Bronchial epithelial cell (primary cell): ENCODE measurements around the gene GTF2F2. TPM values are rescaled to one million over a fixed set of nuclear protein-coding genes. Genes with fewer than 3 reads are reported as not detected.

ENCODE experiments used
- DNase-seq: peaks from one replicate; pipeline ENCODE4 v3.0.0-alpha.2; 2010; ENCODE audit warnings: low read depth
- FAIRE-seq: peaks from 2 replicates; lab custom pipeline; 2011; peaks lifted over from hg19 to GRCh38; lab: Jason Lieb, UNC
- H3K27me3 ChIP-seq: 2 replicates; pipeline ENCODE4 v1.5.1; 2011; ENCODE audit warnings: low read length; ENCODE audit not compliant: control insufficient read depth, insufficient read depth
- H3K36me3 ChIP-seq: 2 replicates; pipeline ENCODE4 v1.5.1; 2011; ENCODE audit warnings: low read length; ENCODE audit not compliant: control insufficient read depth, insufficient read depth
- H3K4me3 ChIP-seq: 2 replicates; pipeline ENCODE4 v1.5.1; 2011; ENCODE audit warnings: mild to moderate bottlenecking, low read depth, low read length, control low read depth
- CTCF ChIP-seq: IDR thresholded peaks from 2 replicates; pipeline ENCODE4 v1.5.1; 2011; ENCODE audit warnings: mild to moderate bottlenecking, moderate library complexity, low read length, control low read depth, inconsistent platforms; ENCODE audit not compliant: insufficient read depth, severe bottlenecking
- total RNA-seq: library from RNA; depleted of rRNA; stranded (reverse); fragments of >200 nt; gene quantifications from 2 replicates; pipeline ENCODE4 v1.2.1, GENCODE V29; 2014

Gene GTF2F2
- total RNA-seq, 1 donor from 2014 or later, result 42.4 TPM

- Histone ChIP-seq H3K27me3 (no peaks in the 10 kb centered on the region), H3K4me3 (no peak overlapping the region), H3K36me3 (no peaks in the 10 kb centered on the region)
- FAIRE-seq (no peak), DNase-seq (no peak)
- TF ChIP-seq CTCF, result no peak
These were observed 178.9 kb downstream of the GTF2F2 start for GRCh38 chr13:45299194-45299593.

- no peaks in the 10 kb centered on the region for H3K36me3 ChIP-seq
- DNase-seq, result no peak
- FAIRE-seq, result no peak
- no peak overlapping the region for H3K4me3 ChIP-seq
- no peaks in the 10 kb centered on the region for H3K27me3 ChIP-seq
- TF ChIP-seq CTCF, result no peak
These were observed 180.1 kb downstream of the GTF2F2 start for GRCh38 chr13:45300190-45300985.

GRCh38 chr13:45301263-45301662 lies 181.0 kb downstream of the GTF2F2 start:
- Histone ChIP-seq H3K4me3 (no peak overlapping the region), H3K36me3 (no peaks in the 10 kb centered on the region), H3K27me3 (no peaks in the 10 kb centered on the region)
- DNase-seq (no peak), FAIRE-seq (no peak)
- no peak for TF ChIP-seq CTCF

- H3K27me3 ChIP-seq, result no peaks in the 10 kb centered on the region
- H3K4me3 ChIP-seq, result no peak overlapping the region
- H3K36me3 ChIP-seq, result no peaks in the 10 kb centered on the region
- TF ChIP-seq CTCF, result no peak
- no peak for FAIRE-seq
- DNase-seq, result no peak
These were observed 182.2 kb downstream of the GTF2F2 start for GRCh38 chr13:45302507-45302906.

GRCh38 chr13:45303026-45303425 lies 182.7 kb downstream of the GTF2F2 start:
- Histone ChIP-seq H3K27me3 (no peaks in the 10 kb centered on the region), H3K4me3 (no peak overlapping the region), H3K36me3 (no peaks in the 10 kb centered on the region)
- FAIRE-seq (no peak), DNase-seq (no peak)
- TF ChIP-seq CTCF, result no peak

- H3K36me3 ChIP-seq, result no peaks in the 10 kb centered on the region
- FAIRE-seq, result no peak
- DNase-seq, result no peak
- TF ChIP-seq CTCF, result no peak
- H3K27me3 ChIP-seq, result no peaks in the 10 kb centered on the region
- no peak overlapping the region for H3K4me3 ChIP-seq
These were observed 183.6 kb downstream of the GTF2F2 start for GRCh38 chr13:45303866-45304265.
